Astrocyte of the cerebellum (primary cell): ENCODE results near the gene SMC3.
"Not testable (repeated sequence)": the region's sequence is repeated elsewhere in the genome, so short reads cannot be mapped to it uniquely, and the experiment has no call there.

Experiments
- DNase-seq: peaks from one replicate; pipeline ENCODE4 v3.0.0-alpha.2; 2011; ENCODE audit warnings: low read depth
- H3K4me3 ChIP-seq: 2 replicates; pipeline ENCODE4 v1.5.1; 2011; ENCODE audit warnings: mild to moderate bottlenecking, low read depth, low read length, moderate library complexity
- in situ Hi-C: cut with HindIII; loops from 2 replicates; pipeline ENCODE4 v1.10.0; 2017; ENCODE audit warnings: low sequenced_read_pairs
- TF ChIP-seq, protein P1 (sequence below): IDR thresholded peaks from 2 replicates; pipeline ENCODE4 v1.5.1; 2012; ENCODE audit warnings: low read length, low read depth, moderate library complexity, mild to moderate bottlenecking; ENCODE audit errors: missing control alignments

The SMC3 gene

DNA sequence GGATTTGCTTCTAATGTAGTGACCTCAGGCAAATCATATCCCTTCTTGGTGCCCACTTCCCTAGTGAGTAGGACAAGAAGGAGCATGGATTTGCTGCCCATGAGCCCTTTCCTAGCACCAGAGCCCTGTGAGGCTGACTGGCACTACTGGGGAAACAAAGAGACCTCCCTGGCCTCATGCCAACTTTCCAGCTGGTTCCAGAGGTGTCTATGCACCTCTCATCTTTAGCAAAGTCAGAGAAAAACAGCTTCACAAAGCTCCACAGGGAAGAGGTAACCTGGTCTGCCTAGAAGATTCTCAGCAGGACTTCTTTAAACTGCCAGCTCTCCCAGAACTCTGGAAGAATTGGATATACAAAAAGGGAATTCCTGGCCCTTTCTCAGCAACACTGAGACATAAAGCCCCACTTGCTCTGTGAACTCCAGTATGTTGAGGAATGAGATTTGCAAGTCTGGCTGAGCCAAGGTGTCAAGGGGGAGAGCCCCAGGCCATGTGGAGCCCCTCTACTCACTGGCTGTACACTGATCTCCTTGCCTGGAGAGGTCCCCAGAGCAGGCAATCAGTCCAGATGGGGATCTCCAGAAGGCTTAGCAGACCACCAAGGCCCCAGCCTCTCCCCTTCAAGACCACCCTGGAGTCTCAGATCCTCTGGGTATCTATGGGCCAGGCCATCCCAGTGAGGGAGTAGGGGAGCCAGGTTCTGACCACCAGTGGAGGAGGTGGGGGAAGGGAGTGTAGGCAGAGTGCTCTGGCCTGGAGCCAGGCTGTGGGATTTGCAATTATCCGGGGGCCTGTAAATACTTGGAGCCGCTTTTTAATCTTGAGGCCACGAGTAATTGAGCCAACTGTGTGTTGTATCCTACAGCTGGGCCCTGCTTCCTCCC, 52.3 kb downstream of the SMC3 start:
- TF ChIP-seq, protein P1, sequence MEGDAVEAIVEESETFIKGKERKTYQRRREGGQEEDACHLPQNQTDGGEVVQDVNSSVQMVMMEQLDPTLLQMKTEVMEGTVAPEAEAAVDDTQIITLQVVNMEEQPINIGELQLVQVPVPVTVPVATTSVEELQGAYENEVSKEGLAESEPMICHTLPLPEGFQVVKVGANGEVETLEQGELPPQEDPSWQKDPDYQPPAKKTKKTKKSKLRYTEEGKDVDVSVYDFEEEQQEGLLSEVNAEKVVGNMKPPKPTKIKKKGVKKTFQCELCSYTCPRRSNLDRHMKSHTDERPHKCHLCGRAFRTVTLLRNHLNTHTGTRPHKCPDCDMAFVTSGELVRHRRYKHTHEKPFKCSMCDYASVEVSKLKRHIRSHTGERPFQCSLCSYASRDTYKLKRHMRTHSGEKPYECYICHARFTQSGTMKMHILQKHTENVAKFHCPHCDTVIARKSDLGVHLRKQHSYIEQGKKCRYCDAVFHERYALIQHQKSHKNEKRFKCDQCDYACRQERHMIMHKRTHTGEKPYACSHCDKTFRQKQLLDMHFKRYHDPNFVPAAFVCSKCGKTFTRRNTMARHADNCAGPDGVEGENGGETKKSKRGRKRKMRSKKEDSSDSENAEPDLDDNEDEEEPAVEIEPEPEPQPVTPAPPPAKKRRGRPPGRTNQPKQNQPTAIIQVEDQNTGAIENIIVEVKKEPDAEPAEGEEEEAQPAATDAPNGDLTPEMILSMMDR = no peak
- in situ Hi-C loops = no loop called here
- DNase-seq = no peak
- no peak overlapping the region for H3K4me3 ChIP-seq

DNA sequence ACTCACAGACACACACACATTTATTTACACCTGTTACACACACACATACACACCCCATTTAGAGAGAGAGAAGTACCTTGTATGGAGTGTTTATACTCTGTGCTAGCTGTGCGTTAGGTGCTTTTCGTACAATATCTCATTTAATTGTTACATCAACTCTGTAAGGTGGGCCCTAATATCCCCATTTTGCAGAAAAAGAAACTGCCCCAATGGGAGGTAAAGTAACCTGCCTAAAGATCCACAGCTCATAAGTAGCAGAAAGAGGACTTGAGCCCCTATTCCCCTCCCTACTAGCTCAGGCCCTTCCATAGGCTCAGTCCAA, 52.9 kb downstream of the SMC3 start:
- no peak overlapping the region for H3K4me3 ChIP-seq
- in situ Hi-C loops = no loop called here
- no peak for DNase-seq
- TF ChIP-seq, protein P1 = no peak

DNA sequence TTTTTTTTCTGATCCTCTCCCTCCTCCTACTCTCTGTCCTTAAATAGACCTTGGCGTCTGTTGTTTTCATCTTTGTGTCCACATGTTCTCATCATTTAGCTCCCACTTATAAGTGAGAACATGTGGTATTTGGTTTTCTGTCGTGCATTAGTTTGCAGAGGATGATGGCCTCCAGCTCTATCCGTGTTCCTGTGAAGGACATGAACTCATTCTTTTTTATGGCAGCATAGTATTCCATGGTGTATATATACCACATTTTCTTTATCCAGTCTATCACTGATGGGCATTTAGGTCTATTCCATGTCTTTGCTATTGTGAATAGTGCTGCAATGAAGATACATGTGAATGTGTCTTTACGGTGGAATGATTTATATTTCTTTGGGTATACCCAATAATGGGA, 55.8 kb downstream of the SMC3 start:
- DNase-seq, in situ Hi-C loops, H3K4me3 ChIP-seq: not testable (repeated sequence)

DNA sequence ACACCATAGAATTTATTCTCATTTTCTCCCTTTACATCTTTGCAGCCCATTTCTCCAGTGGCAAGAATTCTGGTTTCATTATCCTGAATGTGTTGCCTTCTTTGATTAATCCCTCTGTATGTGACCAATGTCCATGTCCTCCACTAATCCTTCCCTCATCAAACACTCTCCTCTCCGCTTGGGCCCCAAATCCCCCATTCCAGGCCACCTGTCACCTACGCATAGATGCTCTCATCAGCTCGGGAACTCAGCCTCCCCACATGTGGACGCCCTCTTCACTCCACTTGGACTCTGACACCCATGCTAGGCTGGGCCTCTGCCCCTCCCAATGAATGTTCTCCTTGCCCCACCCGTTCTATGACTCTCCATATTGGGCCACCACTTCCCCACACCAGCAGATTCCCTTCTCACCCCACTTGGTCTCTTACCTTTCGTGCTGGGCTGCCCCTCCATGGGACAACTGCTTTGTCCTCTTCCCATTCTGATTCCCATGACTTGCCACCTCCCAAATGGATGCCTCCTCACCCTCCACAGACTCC, 57.9 kb downstream of the SMC3 start:
- in situ Hi-C loops = no loop called here
- no peak overlapping the region for H3K4me3 ChIP-seq
- TF ChIP-seq, protein P1 = no peak
- no peak for DNase-seq

DNA sequence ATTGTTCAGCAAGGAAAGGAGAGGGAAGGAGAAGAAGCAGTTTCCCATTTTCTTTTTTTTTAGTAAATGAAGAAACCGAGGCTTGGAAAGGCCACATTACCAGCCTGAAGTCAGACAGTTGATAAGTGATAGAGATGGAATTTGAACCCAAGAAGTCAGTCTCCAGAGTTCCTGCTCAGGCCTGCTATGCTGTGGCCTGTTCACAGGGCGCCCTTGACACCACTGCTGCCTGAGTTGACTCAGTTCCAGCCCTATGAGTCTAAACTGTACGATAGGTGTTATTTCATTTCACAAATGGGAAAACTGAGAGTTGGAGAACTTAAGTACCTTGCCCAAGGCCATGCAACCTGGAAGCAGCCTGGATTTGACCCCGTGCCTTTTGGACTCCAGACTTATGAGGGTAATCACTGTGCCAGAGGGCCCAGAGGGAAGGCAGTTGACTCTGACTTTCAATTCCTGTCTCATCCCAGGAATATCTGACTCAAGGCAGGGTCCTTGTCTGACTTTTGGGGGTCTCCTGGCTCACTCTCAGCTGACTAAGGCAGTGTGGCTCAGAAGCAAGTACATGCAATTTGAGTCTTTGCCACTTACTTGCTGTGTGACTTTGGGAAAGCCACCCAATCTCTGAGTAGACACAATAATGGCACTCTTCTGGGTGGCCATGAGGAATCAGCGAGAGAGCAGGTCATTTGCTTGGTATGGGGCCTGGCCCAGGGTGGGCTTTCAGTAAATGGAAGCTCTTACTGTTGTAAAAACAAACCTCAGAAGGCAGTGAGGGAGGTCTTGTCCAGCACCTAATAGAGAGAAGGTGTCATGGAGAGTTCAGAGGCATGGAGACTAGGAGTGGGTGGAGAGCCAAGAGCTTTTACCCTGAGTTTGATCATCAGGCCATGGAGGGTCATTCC, 58.7 kb downstream of the SMC3 start:
- in situ Hi-C loops = no loop called here
- DNase-seq = no peak
- H3K4me3 ChIP-seq = no peak overlapping the region
- TF ChIP-seq, protein P1 = no peak

DNA sequence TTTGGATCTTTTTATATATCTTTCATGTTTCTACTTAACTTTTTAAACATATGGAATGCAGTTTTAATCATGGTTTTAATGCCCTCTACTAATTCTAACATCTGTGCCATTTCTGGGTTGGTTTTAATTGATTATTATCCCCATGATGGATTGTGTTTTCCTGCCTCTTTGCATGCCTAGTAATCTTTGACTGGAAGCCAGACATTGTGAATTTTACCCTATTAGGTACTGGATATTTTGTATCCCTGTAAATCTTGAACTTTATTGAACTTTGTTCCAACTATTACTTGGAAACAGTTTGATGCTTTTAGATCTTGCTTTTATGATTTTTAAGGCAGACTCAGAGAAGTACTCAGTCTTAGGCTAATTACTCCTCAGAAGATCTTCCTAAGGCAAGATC, 60.7 kb downstream of the SMC3 start:
- no peak overlapping the region for H3K4me3 ChIP-seq
- TF ChIP-seq, protein P1 = no peak
- no peak for DNase-seq
- in situ Hi-C loops = no loop called here
